HK-2 (cell line): ENCODE data around the gene ANGPTL2.

Source experiments
- DNase-seq: peaks from one replicate; pipeline ENCODE4 v3.0.0-alpha.2; 2018; ENCODE audit not compliant: unreplicated experiment

ANGPTL2 gene

DNA sequence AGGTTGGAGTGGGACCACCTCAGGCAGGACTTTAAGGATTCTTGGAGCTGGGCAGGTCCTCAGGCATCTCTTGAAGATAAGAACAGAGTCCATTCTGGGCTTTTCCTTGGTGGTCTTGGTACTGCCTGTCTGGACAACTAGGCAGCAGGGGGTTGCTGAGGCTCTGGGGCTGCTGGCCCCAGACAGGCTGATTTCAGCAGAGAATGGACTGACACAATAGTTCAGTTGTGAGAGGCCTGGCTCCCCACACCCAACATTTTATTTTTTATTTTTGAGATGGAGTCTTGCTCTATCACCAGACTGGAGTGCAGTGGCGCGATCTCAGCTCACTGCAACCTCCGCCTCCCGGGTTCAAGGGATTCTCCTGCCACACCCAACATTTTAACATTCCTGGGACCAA lies 4.6 kb downstream of the ANGPTL2 start:
- DNase-seq, result no peak

DNA sequence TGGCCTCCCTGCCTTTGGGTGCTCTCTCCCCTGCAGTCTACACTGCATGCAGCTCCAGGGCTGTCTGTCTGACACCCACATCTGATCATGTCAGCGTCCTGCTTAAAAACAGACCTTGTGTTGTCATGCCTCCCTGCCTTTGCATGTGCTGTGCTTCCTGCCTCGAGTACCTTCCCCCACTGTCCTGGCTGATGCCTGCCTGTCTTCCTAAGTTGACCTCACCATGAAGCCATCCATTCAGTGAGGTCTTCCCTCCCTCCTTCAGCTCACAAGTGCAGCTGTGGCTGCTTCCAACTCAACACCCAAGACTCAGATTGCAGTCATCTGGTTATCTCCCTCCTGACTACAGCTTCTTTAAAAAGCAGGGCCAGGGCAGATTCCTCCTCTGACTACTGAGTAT lies 5.5 kb downstream of the ANGPTL2 start:
- peak; percentile 22 for DNase-seq

DNA sequence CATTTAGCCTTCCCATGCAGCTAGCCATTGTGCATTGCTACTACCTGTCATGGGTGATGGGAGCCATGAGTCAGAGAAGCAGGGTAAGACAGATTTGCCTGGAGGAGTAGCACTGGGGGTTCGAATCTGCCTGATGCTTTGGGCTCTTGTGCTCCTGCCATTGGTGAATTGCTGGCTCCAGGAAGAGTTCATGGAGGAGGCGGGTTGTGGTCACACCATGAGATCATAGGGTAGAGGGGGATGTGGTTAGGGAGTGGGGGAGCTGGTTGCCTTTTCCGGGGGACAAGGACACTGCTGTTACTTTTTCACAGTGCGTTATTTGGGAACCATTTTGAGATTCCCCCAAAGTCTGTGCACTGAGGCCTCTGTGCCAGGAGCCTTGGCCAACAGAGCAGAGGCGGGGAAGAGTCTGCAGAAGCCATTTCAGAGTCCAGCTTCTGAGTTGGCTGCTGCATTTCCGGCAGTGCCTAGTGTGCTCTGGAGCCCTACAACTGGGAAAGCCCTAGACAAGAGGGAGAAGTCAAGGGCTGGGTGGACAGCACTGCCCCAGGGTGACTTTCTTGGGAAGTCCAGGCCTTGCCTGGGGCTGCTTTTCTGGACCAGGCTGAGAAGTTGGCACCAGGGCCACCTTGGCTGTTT lies 6.2 kb downstream of the ANGPTL2 start:
- no peak for DNase-seq

DNA sequence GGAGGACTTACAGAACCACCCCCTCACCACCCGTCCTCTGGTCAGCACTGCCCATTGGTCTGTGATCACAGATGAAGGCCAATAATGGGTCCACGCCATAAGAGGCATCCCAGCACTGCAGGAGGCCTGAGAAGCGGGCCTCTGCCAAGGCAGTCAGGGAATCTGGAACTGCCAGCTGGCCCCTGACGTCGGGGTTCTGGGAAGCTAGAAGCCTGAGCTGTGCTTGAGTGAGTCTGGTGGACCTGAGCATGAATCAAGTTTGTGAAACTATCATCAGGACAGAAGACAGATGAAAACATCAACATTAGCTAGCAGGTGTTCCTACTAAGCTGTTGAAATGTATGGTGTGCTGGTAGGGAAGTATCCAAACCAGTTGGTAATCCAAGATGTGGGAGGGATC lies 7.8 kb downstream of the ANGPTL2 start:
- DNase-seq, result no peak

DNA sequence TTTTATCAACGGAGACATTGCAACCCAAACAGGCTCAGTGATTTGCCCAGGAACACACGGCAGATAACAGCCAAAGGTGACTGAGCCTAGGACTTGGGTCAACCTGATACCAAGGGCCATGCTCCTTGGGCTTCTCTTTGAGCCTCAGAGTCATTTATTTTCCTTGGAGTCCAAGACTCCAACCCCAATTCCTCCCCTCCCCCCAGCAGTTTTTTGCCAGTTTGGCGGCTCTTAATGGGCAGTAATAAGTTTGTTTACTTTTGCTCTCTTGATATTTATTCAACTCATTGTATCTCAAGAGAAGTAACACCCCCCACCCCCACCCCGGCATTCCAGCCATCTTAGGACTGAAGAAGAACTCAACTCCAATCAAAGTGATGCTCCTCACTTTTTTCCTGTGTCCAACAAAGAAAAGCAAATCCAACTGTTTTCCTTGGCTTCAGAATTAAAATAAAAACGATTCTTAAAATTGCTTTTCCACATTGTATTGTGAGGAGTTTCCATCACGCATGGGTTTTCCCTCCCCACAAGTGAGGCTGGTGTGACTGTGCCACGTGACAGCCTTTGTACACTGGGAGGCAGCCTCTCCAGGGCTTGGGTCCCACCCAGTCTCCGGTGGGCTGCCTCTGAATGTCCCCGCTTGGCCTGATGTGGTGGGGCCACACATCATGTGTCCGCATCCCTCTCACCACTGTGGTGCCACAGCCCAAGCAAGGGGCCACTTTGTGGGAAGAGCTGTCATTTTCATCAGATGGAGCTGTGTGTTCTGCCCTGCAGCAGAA lies 9.1 kb downstream of the ANGPTL2 start:
- no peak for DNase-seq

DNA sequence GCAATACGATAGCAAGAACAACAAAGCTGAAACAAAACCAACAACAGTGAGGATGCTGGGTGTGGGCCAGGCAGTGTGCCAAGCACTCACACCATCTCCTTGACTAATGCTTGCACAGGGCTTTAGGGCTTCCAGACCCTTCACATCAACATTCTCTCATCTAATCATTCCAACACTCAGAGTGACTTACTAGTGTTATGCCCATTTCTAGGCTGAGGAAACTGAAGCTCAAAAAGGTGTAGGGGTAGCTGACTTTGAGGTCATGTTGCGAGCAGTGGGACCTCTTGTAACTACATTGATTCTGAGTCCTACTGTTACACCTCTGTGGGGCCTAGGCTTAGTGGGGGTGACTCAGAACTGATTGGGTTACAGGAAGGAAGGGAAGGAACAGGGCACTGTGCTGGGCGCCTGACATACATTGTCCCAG lies 9.7 kb downstream of the ANGPTL2 start:
- DNase-seq, result no peak

DNA sequence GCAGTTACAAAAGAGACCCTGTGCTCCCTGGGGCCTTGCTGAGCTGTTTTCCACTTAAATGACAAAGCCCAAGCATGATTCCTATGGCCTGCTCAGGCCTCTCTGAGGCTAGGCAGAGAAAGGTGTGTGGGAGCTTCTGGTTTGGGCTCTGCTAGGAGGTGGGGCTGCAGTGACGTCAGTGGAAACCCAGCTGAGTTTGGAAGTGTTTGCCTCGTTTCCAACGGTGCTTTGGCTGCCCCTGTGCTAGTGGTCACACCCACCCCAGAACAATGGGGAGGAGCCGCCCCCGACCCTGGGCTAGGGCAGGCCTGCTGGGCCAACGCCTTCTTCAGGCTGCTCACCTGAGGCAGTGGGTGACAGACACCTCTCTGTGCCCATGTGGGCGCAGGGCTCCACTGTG lies 10.4 kb downstream of the ANGPTL2 start:
- DNase-seq, result no peak

DNA sequence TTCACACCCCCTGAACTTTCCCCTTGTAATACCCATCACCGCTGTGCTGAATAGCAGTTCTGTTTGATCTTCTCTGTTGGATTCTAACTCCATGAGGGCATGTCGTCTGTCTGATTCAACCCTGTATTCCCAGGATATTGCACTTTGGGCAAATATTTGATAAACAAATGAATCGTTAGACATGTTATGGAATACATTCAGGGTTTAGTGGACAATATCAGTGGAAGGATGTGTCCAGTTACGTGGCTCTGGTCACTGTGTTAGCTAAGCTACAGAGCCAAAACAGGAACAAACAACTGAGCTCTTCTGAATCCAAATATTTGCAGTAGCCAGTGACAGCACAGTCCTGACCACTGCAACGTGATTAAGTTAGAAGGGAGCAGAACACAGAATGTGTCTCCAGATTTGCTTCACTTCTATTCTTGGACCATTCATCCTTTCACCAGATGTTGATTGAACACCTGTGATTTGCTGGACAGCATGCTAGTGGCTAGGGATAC lies 13.2 kb downstream of the ANGPTL2 start:
- no peak for DNase-seq

DNA sequence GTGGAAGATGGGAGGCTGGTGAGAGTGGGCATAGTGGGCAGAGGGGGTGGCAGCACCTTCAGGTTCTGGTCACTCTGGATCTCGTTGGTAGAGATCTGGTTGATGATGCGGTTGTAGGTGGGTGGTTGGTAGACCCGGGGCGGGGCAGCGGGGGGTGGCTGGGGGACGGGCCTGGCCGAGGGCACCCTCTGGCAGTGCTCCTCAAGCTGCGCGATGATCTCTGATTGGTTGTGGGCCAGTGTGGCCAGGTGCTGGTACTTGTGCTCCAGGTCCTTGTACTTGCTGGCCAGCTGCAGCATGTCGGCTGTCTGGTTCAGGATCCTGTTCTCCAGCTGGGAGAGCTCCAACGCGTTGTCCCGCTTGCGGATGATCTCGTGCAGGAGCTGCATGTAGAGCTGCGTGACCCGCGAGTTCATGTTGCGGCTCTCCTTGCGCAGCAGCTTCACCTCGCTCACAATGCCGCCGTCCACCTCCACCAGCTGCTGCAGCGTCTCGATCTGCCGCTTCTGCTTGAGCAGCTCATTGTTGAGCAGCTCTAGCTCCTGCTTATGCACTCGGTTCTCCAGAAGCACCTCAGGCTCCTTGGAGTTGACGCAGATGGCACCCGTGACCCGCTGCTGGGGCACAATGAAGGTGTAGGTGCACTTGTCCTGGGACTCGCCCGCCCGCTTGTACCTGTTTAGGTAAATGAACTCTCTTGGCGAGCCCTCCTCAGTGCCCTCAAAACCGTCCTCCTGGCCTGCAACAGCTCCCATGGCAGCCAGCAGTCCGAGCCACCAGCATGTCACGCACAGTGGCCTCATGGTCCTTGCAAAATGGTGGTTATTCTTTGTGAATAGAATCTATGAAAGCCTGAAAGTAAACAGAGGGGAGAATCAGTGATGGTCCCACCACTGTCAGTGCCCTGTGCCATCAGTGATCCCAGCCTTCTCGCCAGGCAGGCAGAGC lies 14.2 kb downstream of the ANGPTL2 start:
- no peak for DNase-seq

DNA sequence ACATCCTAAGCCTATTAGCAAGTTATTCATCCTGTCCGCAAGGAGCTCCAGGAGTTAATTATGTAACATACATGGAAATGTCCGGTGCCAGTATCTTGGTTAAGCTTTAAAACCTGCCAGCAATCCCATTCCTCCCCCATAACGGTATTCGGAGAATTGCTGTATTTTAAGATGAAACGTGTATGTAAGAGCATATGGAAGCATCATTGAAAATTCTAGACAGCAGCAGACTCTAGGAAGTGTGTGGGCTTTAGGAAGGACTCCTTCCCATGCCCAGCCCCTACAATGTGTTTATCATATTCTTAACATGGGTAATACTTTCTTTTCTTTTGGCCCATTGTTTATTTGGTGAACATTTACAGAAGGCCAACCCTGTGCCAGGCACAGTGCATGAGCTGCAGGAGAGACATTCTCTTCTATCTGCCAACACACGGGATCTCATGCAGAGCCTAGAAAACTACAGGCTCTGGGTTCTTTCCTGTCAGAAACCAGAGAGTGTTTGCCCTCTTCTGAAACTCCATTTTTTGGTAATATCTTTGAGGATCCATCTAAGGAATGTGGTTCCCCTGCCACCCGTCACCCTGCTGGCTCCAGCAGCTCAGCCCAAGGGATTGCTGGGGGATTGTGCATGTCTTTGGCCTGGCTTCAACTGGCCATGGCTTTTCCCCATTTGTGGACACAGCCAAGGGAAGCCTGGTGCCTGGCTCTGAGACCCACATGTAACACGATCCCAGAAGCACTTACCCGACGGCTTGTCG lies 15.1 kb downstream of the ANGPTL2 start:
- DNase-seq, result no peak

DNA sequence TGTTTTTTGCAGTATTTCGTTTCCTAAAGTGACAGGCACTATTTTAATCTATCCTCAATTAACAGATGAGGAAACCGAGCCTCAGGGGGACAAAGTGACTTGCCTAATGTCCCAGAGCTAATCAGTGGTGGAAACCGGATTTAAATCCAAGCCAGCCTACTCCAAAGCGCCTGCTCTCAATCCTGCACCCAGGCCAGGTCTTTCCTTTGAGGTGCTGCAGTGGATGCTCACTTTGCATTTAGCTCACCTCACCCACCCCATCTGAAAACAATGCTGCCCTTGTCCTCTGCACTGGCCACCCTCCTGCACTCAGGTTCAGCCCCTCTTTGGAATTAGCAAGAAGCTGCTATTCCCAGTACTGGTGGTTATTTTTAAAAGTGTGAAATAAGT lies 16.0 kb downstream of the ANGPTL2 start:
- DNase-seq, result no peak

DNA sequence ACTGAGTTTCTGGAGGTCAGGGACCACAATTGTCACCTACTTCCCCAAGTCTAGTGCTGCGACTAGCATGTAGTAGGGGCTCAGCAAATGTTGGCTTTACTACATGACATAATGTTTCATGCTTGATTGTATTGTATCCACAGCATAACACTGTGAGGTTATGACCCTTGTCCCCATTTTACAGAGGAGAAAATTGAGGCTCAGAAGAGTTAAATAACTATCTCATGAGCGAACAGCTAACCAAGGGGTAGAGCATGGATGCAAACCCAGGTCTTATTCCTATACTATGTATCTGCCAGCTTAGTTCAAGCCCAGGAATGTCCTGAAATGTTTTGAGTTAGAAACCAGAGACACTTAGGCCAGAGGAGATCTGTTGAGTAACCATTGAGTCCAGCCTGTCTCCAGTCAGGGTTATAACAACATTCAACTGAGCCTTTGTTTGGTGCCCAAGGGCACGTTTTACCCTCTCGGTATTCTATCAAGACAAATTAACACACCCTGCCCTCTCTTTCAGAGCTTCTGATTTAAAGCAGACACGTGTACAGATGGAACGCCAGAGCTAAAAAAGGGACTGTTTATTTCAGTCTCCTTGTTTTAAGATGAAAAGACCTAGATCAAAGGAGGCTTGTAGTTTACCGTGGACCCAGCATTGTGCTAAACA lies 16.5 kb downstream of the ANGPTL2 start:
- no peak for DNase-seq

DNA sequence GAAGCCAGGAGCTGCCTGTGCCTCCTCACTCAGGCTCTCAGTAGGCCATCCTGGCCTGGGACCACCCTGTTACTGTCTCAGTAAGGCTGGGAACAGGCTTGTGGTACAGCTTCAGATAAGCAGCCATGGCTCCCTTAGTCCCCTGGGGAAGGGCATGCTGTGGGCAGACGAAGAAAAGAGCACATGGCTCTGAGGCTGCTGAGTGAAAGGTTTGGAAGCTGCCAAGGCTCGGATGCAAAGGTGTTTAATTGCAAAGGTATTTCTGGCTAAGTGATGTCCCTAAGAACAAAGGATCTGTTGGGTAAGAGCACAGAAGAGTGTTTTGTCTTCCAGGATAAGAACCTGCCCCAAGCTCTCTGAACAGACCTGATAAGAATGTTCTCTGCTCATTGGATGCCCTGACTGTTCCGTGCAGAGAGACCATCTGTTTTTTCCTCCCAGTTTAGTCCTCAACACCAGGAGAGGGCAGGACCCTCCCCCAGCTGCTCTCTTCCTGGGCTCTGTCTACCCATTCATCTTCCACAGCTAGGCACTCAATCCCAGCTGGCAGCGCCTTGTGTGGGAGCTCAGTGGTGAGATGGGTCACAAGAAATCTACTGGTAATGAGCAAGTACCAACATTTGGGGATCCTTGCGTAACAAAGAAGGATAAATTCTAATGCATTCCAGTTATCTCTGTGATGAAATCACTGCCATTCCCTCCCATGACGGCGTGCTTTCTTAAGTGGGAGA lies 17.7 kb downstream of the ANGPTL2 start:
- no peak for DNase-seq

DNA sequence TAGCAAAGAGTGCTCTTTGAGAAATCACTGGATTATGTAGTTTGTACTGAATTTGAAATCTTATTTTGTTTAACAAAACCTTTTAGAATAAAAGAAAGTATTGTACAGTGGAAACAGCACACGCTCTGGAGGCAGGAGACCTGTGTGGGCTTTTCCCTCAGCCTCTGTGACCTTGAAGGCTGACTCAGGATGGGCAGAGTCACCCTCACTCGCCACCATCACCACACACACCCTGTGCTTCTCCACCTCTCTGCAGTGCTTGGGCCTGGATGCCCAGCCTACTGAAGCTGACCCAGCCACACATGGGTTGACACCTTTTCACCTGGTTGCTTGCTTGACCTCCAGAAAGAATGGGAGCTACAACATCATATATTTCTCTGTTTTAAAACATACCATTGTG lies 19.6 kb downstream of the ANGPTL2 start:
- DNase-seq, result no peak

DNA sequence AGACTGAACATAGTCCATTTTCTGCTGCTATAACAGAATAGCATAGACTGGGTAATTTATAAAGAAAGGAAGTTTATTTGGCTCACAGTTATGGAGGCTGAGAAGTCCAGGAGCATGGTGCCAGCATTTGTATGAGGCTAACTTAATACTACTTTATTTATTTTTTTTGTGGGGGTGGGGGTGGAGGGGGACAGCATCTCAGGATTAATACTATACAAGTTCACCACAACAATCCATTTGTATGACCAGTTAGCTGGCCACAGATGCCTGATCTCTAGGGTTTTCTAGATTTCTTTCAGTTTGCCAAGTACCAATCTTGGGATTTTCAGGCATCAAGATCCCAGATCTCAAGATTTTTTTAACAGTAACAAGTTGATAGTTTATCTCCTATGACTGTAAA lies 20.3 kb downstream of the ANGPTL2 start:
- no peak for DNase-seq

DNA sequence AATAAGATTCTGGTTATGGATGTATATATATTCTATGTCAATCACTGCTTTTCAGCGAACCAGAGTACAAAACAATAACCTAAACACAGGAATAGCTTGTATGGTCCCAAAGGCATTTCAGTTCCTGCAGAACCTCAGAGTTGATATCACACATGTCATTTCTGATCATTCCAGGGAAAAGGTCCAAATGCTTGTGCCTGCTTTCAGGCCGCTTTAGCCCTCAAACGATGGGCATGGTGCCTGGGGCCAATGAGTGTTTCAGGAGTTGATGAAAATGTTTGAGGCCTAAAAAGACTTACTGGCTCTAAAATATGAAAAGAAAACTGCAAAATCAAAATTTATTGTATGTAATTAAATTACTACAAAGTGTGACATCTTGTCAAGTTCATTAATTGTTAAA lies 22.8 kb downstream of the ANGPTL2 start:
- no peak for DNase-seq

DNA sequence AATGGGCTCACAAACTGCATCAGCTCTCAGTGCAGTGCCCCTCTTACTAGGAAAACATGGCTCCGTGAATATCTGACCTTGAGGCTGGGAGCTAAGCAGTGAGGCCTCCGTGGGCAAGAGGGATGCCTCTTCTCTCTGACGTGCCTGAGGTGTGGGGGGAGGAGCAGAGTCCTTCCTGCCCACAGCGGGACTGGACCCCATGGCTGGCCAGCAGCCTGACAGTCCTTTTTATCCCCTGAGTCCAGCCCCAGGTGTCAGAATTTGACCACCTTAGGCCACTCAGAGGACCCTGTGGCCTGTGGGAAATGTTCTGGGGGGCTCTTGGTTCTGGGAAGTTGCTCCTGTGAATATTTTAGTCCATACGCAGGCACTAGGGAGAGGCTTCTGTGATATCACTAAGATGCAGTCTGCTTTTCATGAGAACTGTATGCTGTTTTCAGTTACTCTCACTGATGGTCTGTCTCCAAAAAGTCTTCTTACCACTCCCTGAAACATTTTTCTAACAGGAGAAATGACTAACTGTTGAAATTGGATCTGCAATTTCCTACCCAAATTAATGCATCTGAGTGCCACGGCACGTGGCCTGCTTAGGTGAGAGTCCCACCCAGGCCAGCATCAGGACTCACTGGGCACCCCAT lies 23.4 kb downstream of the ANGPTL2 start:
- no peak for DNase-seq

DNA sequence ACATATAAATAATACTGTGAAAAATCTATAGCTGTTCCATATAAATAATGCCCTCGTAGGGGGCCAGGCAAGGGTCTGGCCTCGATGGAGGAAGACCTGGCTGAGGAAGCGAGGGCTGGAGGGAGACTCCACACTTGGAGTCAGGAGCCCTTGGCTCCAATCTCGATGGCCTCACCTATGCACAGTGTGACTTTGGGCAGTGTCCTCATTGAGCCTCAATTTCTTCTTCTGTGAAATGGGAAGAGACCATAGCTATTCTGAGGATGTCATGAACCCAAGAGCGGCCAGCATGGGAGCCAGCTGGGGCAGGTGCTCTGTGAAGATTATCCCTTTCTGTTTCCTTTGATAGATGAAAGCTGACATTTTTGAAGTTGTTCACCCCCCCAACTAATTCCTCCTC lies 24.8 kb downstream of the ANGPTL2 start:
- DNase-seq, result no peak

DNA sequence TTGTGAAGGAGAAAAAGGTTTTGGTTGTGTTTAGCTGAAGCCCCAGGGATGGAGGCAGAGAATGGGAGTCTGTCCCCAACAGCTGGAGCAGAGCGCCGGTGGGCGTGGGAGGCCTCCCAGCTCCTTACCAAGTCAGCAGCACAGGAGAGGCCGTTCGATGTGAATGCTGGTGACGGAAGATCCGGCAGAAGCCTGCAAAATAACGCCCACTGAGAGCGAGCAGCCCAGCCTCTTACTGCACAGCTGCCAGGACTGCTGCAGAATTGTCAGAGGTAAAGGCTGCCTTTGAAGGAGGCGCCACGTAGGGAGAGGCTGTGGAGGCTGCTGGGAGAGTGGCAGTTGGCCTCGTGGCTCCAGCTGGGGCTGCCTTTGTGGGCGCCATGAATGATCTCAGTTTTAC lies 26.2 kb downstream of the ANGPTL2 start:
- DNase-seq, result no peak

DNA sequence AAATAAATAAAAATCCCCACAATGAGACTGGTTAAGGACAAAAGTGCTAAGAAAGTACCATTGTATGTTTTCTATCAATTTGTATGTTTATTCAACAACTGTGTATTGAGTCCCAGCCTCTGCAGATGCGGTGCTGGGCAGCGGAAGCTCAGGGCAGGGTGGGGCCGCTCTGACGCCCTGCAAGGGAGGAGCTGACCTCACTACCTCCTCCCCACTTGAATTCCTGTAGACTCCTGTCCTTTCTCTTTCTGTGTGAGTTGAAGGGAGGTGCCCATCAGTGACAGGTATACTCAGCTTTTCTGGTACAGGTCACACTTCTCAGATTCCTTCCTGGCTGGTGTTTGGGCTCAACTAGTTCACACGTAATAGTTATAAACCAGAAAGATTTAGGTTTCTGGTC lies 27.0 kb downstream of the ANGPTL2 start:
- no peak for DNase-seq
